Omental fat pad (tissue), 4 donors: Measurements from ENCODE around the gene GALNT18. TPM values are rescaled to one million over a fixed set of nuclear protein-coding genes. Genes with fewer than 3 reads are reported as not detected.

Source experiments
- ATAC-seq: fragments of 150-250 bp; one replicate; pipeline ENCODE4 v1.9.1; 2016; ENCODE audit warnings: mild to moderate bottlenecking, moderate library complexity; ENCODE audit not compliant: low FRiP score
- DNase-seq: peaks from one replicate; pipeline ENCODE4 v3.0.0-alpha.2; 2019; ENCODE audit warnings: low spot score
- total RNA-seq, 4 donors: library from RNA; depleted of rRNA; stranded (reverse); fragments of >200 nt; gene quantifications; one replicate each; pipeline ENCODE4 v1.1.0, GENCODE V29; 2016
- TF ChIP-seq, protein P1 (sequence below), 3 donors: fragments of 450-650 bp; IDR thresholded peaks; one replicate each; pipeline ENCODE4 v1.5.1; 2016 to 2017; ENCODE audit warnings: antibody characterized with exemption in 3 of 3, mild to moderate bottlenecking in 3 of 3, moderate library complexity in 2 of 3

GALNT18 gene
- total RNA-seq, 4 donors from 2014 or later, result 21.0 to 47.4 (median 35.7) TPM

DNA sequence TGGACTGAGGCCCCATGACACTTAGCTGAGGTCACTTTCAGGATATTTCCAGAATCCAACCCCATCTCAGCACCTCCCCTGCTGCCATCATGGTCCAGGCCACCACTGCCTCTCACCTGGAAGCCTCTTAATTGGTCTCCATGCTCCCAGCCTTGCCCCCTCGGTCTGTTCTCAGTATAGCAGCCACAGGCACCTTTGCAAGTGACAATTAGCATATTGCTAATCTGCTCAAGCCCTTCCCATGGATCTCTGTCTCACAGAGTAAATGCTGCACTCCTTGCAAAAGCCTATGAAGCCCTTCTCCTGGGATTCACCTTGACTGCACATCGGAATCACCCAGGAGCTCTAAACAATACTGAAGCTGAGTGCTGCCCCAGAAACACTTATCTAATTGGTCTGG, 175.2 kb downstream of the GALNT18 start:
- DNase-seq, result no peak
- TF ChIP-seq, protein P1, sequence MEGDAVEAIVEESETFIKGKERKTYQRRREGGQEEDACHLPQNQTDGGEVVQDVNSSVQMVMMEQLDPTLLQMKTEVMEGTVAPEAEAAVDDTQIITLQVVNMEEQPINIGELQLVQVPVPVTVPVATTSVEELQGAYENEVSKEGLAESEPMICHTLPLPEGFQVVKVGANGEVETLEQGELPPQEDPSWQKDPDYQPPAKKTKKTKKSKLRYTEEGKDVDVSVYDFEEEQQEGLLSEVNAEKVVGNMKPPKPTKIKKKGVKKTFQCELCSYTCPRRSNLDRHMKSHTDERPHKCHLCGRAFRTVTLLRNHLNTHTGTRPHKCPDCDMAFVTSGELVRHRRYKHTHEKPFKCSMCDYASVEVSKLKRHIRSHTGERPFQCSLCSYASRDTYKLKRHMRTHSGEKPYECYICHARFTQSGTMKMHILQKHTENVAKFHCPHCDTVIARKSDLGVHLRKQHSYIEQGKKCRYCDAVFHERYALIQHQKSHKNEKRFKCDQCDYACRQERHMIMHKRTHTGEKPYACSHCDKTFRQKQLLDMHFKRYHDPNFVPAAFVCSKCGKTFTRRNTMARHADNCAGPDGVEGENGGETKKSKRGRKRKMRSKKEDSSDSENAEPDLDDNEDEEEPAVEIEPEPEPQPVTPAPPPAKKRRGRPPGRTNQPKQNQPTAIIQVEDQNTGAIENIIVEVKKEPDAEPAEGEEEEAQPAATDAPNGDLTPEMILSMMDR (IDR thresholded peaks at IDR 0.05), result no peak
- ATAC-seq, result no peak

DNA sequence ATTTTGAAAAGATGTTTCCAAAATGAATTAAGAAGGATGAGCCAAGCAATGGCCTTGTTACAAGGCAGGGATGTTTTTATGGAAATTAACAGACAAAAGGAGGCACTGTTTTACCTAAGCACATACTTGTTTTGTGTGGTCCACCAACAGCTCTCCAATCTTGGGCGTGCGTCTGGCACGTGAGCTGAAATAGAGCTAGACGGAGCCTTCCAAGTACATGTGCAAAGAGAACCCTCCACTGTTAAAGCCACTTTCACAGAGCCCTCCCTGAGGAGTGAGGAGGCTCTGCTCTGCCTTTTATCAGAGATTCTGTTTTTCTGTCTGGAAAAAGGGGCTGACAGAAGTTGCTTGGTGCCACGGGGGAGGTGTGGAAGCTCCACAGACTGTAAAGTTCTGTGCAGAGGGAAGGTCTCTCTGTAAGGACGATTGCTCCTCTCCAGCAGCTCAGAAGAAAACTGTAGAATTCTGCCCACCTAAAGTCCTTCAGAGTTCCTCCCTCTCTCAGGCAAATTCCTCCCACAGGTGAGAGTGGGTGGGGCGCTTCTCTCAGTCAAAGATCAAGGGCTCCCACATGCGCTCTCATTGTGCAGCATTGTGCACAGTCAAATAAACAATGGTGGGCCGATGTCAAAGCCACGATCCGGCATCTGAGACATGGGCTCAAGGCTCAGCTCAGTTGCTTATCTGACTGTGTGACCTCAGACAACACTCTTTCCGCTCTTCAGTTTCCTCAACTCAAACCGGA, 176.2 kb downstream of the GALNT18 start:
- ATAC-seq (no peak), DNase-seq (no peak)
- TF ChIP-seq, protein P1 (IDR thresholded peaks at IDR 0.05), result no peak

DNA sequence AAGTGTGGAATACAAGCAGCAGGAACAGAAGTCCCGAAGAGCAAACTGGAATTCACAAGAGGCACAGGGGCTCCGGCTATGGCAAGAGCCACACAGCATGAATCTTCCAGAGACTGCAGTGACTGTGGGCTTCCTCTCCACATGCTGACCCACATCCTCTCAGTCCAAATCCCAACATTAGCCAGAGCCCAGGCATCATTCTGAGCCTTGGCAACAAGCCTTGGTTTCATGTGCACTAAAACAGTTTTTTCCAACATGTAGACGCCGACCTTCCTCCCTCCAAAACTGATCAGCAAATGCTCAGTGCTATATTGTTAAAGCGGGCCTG, 177.0 kb downstream of the GALNT18 start:
- TF ChIP-seq, protein P1 (IDR thresholded peaks at IDR 0.05), result no peak
- ATAC-seq, result no peak
- DNase-seq, result no peak

DNA sequence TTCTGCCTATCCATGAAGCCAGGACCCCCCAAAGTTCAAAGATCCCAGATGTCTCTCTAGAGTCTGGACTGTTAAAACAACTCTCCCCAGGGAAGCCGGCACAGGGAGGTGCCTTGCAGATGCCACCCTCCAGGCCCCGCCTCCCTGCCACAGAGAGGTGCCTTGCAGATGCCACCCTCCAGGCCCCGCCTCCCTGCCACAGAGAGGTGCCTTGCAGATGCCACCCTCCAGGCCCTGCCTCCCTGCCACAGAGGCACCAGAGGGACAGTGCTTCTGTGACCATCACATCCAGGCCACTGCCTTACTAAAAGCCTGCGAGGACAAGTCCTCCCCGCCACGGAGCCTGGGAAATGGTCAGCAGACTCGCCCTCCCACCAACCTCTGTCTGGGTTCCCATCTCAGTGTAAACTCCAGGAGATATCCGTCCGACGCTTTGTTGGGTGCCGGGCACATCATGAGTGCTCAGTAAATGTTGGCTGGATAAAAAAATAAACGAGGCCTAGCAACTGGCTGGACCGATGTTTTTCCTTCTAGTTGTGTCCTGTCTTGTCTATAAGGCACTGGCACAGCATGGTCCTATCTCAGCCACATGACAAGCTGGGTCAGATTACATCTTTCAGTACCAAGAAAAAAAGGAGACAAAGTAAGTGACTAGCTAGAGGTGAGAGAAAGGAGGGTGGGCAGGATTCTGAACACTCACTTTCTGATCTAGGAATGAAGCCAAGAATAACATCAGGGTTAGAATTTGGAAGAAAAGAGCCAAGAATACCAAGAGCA, 177.6 kb downstream of the GALNT18 start:
- TF ChIP-seq, protein P1 (IDR thresholded peaks at IDR 0.05), result no peak
- ATAC-seq (no peak), DNase-seq (no peak)

DNA sequence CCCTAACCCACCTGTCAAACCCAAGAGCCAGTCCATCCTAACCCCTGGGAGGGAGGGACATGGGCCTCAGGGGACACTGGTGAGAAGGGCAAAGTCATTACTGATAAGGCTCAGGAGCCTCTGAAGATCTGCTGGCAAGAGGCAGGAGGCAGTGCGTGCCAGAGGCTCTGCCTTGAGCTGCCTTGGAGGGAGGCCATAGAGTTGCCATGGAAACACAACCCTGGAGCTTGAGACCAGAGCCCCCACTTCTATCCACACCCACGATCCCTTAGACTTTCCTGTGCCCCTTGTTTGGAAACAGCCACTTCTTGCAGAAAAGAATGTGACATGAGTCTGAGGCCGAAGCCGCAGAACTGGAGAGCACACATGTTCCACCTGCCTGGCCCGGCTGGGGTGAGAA, 179.0 kb downstream of the GALNT18 start:
- ATAC-seq, result no peak
- DNase-seq, result no peak
- TF ChIP-seq, protein P1 (IDR thresholded peaks at IDR 0.05), result no peak

DNA sequence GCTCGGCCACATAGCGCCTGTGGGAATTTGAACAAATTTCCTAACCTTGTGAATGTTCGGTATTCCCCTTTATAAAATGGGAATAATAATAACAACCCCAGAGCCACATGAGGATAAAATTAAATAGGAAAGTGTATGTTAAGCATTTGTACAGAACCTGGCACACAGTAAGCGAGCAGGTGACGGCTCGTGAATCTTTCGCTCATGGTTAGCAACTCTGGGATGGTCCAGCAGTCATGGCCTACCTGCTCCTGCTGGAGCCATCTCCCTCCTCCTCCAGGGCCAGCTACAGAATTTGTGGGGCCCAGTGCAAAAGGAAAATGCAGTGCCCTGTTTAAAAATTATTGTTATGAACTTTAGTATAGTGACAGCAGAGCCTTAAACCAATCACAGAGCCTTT, 180.3 kb downstream of the GALNT18 start:
- no peak for DNase-seq
- TF ChIP-seq, protein P1 (IDR thresholded peaks at IDR 0.05), result no peak
- ATAC-seq, result no peak

DNA sequence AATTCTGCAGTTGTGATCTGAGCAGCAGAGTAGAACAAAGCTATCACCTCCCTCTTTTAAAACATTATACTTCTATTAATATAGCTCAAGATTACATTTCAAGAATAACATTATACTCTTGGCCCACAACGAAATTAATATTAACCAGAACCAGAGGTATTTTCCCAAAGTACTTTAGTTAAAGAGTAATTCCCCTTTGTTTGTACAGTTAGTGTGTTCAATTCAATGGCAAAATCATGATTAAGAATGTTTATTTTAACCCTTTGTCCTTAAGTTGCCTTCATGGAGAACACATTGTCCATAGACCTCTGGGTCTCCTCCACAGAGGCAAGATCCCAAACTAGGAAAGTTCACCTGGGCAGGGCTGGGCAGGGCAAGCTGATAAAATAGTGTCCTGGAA, 180.7 kb downstream of the GALNT18 start:
- ATAC-seq (no peak), DNase-seq (no peak)
- TF ChIP-seq, protein P1 (IDR thresholded peaks at IDR 0.05), result no peak
